T-helper 2 cell treated with Interferon-gamma antibody and Interleukin-4, amounts not matched to agents 5 μg/mL and 100 μg/mL, for 36 hours (primary cell): ENCODE results near the gene CPN2.

Source experiments
- DNase-seq: peaks from one replicate; pipeline ENCODE4 v3.0.0; 2021; ENCODE audit warnings: low spot score
- H3K27ac Mint-ChIP-seq: one replicate; pipeline ENCODE4 v1.8.0; 2021; ENCODE audit warnings: mild to moderate bottlenecking, mixed read lengths
- H3K27me3 Mint-ChIP-seq: one replicate; pipeline ENCODE4 v1.8.0; 2021; ENCODE audit warnings: low read depth, mixed read lengths
- H3K36me3 Mint-ChIP-seq: one replicate; pipeline ENCODE4 v1.8.0; 2021; ENCODE audit warnings: low read depth, mixed read lengths
- H3K4me1 Mint-ChIP-seq: one replicate; pipeline ENCODE4 v1.8.0; 2021; ENCODE audit warnings: low read depth, mixed read lengths
- H3K4me3 Mint-ChIP-seq: one replicate; pipeline ENCODE4 v1.8.0; 2022; ENCODE audit warnings: mild to moderate bottlenecking, moderate library complexity, mixed read lengths
- H3K9me3 Mint-ChIP-seq: one replicate; pipeline ENCODE4 v1.8.0; 2021; ENCODE audit warnings: mixed read lengths

The CPN2 gene

GRCh38 chr3:194336601-194337355 lies 14.3 kb downstream of the CPN2 start:
- no peak for DNase-seq
- no peak overlapping the region for H3K4me3 Mint-ChIP-seq
- peaks cover 2% of the 10 kb centered on the region for H3K4me1 Mint-ChIP-seq
- H3K36me3 Mint-ChIP-seq = no peaks in the 10 kb centered on the region
- no peak overlapping the region for H3K27ac Mint-ChIP-seq
- no peaks in the 10 kb centered on the region for H3K9me3 Mint-ChIP-seq
- peaks cover 24% of the 10 kb centered on the region for H3K27me3 Mint-ChIP-seq

- Mint-ChIP-seq H3K27me3 (peaks cover 22% of the 10 kb centered on the region), H3K36me3 (no peaks in the 10 kb centered on the region), H3K4me3 (peak overlapping the region; percentile 80), H3K27ac (no peak overlapping the region), H3K4me1 (peaks cover 2% of the 10 kb centered on the region), H3K9me3 (no peaks in the 10 kb centered on the region)
- DNase-seq = no peak
Measured at GRCh38 chr3:194333981-194334320, 17.2 kb downstream of the CPN2 start.

GRCh38 chr3:194333212-194333980 lies 17.7 kb downstream of the CPN2 start:
- peak; percentile 86 for DNase-seq
- Mint-ChIP-seq H3K4me1 (peaks cover 2% of the 10 kb centered on the region), H3K36me3 (no peaks in the 10 kb centered on the region), H3K9me3 (no peaks in the 10 kb centered on the region), H3K27me3 (peaks cover 22% of the 10 kb centered on the region), H3K27ac (no peak overlapping the region), H3K4me3 (peak overlapping the region; percentile 80)

DNA sequence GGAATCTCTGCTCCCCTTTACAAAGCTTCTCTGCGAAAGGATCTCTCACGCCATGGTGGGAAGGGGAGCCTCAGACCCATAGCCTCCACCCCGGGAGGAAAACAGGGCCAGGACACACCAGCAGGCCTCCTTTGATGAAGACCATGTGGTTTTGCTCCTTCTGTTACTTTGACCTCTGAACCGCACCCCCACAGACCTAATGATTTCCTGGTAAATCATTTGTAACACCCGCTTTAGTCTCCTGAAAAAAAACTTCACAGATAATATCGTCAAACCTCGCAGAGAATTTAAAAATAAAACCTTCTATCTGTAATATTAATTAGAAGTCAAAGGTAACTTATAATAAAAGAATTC lies 18.3 kb downstream of the CPN2 start:
- Mint-ChIP-seq H3K36me3 (no peaks in the 10 kb centered on the region), H3K27me3 (peaks cover 22% of the 10 kb centered on the region), H3K4me3 (peak overlapping the region; percentile 61), H3K4me1 (peaks cover 2% of the 10 kb centered on the region), H3K27ac (no peak overlapping the region), H3K9me3 (no peaks in the 10 kb centered on the region)
- DNase-seq = no peak

DNA sequence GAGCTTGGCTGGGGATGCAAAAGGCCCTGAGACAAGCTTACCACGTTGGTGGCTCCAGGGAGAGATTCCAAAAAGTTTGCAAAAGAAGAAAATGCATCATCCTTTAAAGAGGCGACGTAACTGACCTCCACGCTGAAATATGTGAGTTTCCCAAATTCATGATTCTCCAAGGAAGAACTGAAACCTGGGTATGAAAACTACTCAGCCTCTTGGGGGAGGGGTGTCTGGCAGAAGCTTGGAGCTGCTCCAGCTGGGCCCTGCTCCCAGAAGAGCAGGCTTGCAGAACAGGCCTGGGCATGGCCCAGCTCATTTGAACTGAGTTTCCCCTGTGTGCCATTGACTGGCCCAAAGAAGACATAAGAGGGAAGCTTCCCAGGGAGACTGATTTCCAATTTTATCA lies 20.5 kb downstream of the CPN2 start:
- H3K4me1 Mint-ChIP-seq = peaks cover 2% of the 10 kb centered on the region
- no peak overlapping the region for H3K4me3 Mint-ChIP-seq
- H3K9me3 Mint-ChIP-seq = no peaks in the 10 kb centered on the region
- no peak overlapping the region for H3K27ac Mint-ChIP-seq
- peaks cover 20% of the 10 kb centered on the region for H3K27me3 Mint-ChIP-seq
- no peak for DNase-seq
- H3K36me3 Mint-ChIP-seq = no peaks in the 10 kb centered on the region

- no peak overlapping the region for H3K4me3 Mint-ChIP-seq
- no peak overlapping the region for H3K27ac Mint-ChIP-seq
- H3K4me1 Mint-ChIP-seq = peaks cover 2% of the 10 kb centered on the region
- peaks cover 20% of the 10 kb centered on the region for H3K27me3 Mint-ChIP-seq
- H3K36me3 Mint-ChIP-seq = no peaks in the 10 kb centered on the region
- DNase-seq = no peak
- no peaks in the 10 kb centered on the region for H3K9me3 Mint-ChIP-seq
Measured at GRCh38 chr3:194330160-194330559, 21.0 kb downstream of the CPN2 start.

- H3K27ac Mint-ChIP-seq = no peak overlapping the region
- no peaks in the 10 kb centered on the region for H3K9me3 Mint-ChIP-seq
- peaks cover 20% of the 10 kb centered on the region for H3K27me3 Mint-ChIP-seq
- H3K36me3 Mint-ChIP-seq = no peaks in the 10 kb centered on the region
- H3K4me3 Mint-ChIP-seq = no peak overlapping the region
- peaks cover 2% of the 10 kb centered on the region for H3K4me1 Mint-ChIP-seq
- no peak for DNase-seq
Measured at GRCh38 chr3:194329583-194329965, 21.6 kb downstream of the CPN2 start.

DNA sequence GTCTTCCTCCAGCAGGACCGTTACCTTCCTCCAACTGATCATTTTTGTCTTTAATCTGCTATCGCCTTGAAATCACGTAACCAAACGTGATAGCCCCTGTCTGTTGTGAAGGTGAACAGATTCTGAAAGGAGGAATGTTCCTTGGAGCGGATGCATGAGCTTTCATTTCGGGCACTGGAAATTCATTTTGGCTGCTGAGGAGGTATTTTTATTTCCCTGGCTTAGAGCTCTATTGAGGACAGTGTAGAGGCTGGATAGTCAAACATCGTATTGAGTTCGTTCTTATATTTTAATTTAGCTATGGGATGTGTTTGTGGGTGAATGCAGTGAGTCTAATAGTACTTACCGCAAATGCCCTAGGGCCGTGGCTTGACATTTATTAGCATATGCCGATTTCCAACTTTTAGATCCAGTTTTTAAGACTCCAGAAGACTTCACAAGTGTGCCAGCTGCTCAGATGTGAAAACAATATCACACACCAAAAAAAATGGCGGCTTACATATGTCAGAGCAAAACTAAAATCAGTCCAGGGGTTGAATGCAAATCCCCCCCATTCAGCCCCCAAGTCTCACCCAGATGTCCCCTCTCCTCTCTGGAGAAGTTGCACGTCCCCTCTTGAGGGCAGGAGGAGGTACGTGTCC lies 22.1 kb downstream of the CPN2 start:
- peak overlapping the region; percentile 7 for H3K27ac Mint-ChIP-seq
- DNase-seq = no peak
- no peaks in the 10 kb centered on the region for H3K9me3 Mint-ChIP-seq
- H3K4me1 Mint-ChIP-seq = peaks cover 2% of the 10 kb centered on the region
- H3K4me3 Mint-ChIP-seq = no peak overlapping the region
- H3K36me3 Mint-ChIP-seq = no peaks in the 10 kb centered on the region
- H3K27me3 Mint-ChIP-seq = peaks cover 17% of the 10 kb centered on the region

DNA sequence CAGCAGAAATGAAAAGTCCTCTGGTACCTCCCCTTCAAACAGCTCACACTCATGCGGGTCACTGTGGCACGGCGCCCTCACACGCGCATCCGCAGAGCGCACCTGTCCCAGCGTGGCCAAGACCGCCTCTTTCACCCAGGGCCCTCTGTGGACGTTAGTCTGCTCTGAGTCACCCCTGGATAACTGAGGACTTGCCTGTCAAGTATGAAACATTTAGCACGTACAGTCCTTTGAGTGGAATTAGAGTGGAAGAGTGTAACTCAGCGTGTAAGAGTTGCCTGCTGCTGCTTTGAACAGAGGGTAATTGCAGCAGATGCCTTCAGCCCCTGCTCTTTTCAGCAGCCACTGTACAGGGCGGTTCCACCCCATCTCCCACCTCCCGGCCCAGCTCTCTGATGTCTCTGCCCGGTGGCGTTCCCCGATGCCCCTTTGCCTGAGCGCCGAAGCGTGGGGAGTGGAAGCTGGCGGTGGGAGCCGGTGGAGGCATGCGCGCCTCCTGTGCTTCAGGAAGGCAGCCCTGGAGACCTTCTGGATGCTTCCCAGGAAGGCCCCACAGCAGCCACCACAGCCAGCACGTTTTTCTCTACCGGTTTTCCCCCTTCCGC lies 23.0 kb downstream of the CPN2 start:
- H3K4me3 Mint-ChIP-seq = no peak overlapping the region
- DNase-seq = peak; percentile 23

GRCh38 chr3:194327218-194328052 lies 23.7 kb downstream of the CPN2 start:
- H3K27me3 Mint-ChIP-seq = peaks cover 16% of the 10 kb centered on the region
- no peaks in the 10 kb centered on the region for H3K9me3 Mint-ChIP-seq
- H3K4me3 Mint-ChIP-seq = no peak overlapping the region
- no peaks in the 10 kb centered on the region for H3K36me3 Mint-ChIP-seq
- H3K4me1 Mint-ChIP-seq = no peaks in the 10 kb centered on the region
- no peak overlapping the region for H3K27ac Mint-ChIP-seq
- no peak for DNase-seq

More for the DNA sequence above, 23.0 kb downstream of the CPN2 start:
- no peaks in the 10 kb centered on the region for H3K9me3 Mint-ChIP-seq
- H3K27me3 Mint-ChIP-seq = peaks cover 16% of the 10 kb centered on the region
- peak overlapping the region; percentile 7 for H3K27ac Mint-ChIP-seq
- no peaks in the 10 kb centered on the region for H3K36me3 Mint-ChIP-seq
- peaks cover under 1% of the 10 kb centered on the region for H3K4me1 Mint-ChIP-seq

DNA sequence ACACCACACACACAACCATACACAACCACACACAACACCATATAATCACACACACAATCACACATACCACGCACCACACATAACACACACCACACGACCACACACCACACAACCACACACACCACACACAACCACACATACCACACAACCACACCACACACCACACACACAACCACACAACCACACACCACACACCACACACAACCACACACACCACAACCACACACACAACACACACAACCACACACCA lies 24.2 kb downstream of the CPN2 start:
- Mint-ChIP-seq H3K36me3 (no peaks in the 10 kb centered on the region), H3K4me3 (no peak overlapping the region), H3K4me1 (no peaks in the 10 kb centered on the region), H3K9me3 (no peaks in the 10 kb centered on the region), H3K27me3 (peaks cover 16% of the 10 kb centered on the region), H3K27ac (no peak overlapping the region)
- no peak for DNase-seq

GRCh38 chr3:194326192-194326967 lies 24.7 kb downstream of the CPN2 start:
- no peak overlapping the region for H3K27ac Mint-ChIP-seq
- H3K36me3 Mint-ChIP-seq = no peaks in the 10 kb centered on the region
- H3K27me3 Mint-ChIP-seq = peaks cover 15% of the 10 kb centered on the region
- H3K4me1 Mint-ChIP-seq = no peaks in the 10 kb centered on the region
- H3K9me3 Mint-ChIP-seq = no peaks in the 10 kb centered on the region
- H3K4me3 Mint-ChIP-seq = no peak overlapping the region
- DNase-seq = no peak
